Measurements from ENCODE around the gene AJUBA.
"Not testable (repeated sequence)": the region's sequence is repeated elsewhere in the genome, so short reads cannot be mapped to it uniquely, and the experiment has no call there.

AJUBA gene

GRCh38 chr14:22979748-22980392, 2.5 kb downstream of the AJUBA start:
- no peak for DNase-seq

GRCh38 chr14:22978981-22979671, 3.2 kb downstream of the AJUBA start:
- DNase-seq: no peak

DNA sequence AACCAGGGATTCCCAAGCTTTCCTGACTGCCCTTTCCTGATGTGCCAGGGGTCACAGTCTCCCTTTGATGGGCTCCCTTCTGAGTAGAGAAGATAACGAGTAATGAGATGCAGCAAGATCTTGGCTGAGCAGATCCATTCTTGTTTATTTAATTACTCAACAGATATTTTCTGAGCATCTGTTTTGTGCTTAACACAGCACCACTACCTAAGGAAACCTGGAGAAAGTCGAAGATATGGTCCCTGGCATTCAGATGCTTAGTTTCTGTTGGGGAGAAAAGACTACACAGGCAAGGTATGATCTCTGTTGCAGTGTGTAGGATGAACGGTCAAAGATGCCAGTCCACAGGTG, 3.9 kb downstream of the AJUBA start:
- no peak for DNase-seq

DNA sequence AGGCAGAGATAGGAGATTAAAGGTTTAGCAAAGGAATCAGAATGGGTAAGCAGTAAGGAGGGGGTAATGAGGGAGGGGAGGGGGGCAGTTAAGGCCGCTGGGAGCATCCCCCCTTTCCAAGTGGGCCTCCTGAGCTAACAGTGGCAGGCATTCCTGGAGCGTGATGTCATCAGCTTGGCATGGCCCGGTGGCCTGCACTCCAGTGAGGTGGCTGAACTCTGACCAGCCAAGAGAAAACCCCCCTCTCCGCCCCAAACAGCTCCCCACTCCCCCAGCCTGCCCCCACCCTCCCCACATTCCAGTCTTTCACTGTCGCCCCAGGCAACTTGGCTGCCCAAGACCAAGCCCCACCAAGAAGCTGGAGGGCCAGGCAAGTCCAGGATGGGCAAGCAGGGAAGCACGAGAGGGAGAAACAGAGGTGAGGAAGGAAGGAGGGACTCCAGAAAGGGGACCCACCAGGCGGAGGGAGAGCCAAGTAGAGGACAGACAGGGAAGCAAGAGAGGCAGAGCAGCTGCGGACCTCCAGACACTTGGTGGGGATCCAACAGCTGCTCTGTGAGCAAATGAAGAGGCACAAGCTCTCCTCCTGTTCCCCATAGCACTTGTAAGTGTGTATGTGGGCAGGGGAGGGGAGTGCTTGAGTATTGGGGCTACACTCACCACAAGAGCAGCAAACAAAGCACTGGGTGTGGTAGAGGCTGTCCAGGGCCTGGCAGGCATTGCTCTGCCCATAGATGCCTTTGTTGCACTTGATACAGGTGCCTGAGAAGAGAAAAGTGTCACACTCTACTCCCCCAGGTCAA, 4.5 kb downstream of the AJUBA start:
- DNase-seq: peak; percentile 80

DNA sequence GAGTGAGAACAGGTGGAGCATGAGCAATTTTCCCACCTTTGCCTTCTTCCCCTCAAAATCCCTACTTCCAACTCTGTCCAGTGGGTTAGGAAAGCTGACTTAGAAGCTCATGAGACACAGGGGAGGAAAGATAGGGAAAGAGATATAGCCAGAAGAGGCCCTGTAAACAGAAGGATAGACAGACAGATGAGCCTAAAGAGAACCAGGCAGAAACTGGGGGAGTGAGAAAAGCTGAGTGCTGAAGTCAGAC, 5.0 kb downstream of the AJUBA start:
- DNase-seq: no peak

GRCh38 chr14:22976620-22977433, 5.5 kb downstream of the AJUBA start:
- DNase-seq: no peak

GRCh38 chr14:22974530-22975313, 7.6 kb downstream of the AJUBA start:
- no peak for DNase-seq

- no peak for DNase-seq
These were observed 8.9 kb downstream of the AJUBA start for GRCh38 chr14:22973217-22974032.

- no peak for DNase-seq
These were observed 9.9 kb downstream of the AJUBA start for GRCh38 chr14:22972313-22972930.

DNA sequence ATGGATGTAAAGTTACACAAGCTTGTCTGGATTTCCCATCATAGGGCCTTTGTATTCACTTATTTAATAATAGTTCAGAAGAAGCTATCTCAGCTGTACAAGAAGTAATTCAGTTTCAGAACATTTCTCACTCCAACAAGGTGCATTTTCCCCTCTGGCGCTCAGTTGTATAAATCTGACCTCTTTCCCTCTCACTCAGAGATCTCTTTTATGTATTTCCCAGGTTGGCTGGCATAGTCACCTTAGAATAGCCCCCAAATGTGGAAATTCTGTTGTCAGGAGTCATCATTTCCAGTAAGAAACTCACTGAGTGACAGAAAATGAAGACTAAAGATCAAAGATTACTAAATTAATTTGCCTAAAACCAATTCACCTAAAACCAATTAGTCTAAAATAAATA, 11.2 kb downstream of the AJUBA start:
- no peak for DNase-seq

- no peak for DNase-seq
These were observed 15.5 kb downstream of the AJUBA start for GRCh38 chr14:22966783-22967269.

DNA sequence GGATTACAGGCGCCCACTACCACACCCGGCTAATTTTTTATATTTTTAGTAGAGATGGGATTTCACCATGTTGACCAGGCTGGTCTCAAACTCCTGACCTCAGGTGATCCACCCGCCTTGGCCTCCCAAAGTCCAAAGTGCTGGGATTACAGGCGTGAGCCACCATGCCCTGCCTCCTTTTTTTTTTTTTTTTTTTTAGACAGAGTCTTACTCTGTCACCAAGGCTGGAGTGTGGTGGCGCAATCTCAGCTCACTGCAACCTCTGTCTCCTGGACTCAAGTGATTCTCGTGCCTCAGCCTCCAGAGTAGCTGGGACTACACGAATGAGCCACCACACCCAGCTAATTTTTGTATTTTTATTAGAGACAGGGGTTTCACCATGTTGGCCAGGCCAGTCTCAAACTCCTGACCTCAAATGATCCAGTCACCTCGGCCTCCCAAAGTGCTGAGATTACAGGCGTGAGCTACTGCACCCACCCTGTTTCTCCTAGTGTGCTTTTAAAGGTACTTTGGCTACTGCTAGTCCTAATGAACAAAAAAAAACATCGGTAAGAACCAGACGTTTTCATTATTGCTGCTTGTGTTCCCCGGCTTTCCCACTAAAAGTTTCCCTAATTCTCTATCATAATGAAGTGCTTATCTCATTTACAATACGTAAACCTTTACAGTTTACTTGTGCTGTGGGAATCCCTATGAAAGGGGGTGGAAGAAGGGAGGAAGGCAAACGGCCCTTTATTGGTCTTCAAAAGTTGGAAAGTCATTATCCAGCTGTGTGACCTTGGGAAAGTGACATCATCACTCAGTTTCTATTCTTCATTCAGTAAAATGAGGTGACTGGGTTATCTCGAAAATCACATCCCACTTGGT, 16.2 kb downstream of the AJUBA start:
- not testable (repeated sequence) for DNase-seq

- no peak for DNase-seq
These were observed 20.2 kb downstream of the AJUBA start for GRCh38 chr14:22962061-22962676.

- DNase-seq: no peak
These were observed 26.4 kb downstream of the AJUBA start for GRCh38 chr14:22955702-22956569.

GRCh38 chr14:22952418-22952817, 29.9 kb downstream of the AJUBA start:
- no peak for DNase-seq

GRCh38 chr14:22951795-22952194, 30.6 kb downstream of the AJUBA start:
- not testable (repeated sequence) for DNase-seq

DNA sequence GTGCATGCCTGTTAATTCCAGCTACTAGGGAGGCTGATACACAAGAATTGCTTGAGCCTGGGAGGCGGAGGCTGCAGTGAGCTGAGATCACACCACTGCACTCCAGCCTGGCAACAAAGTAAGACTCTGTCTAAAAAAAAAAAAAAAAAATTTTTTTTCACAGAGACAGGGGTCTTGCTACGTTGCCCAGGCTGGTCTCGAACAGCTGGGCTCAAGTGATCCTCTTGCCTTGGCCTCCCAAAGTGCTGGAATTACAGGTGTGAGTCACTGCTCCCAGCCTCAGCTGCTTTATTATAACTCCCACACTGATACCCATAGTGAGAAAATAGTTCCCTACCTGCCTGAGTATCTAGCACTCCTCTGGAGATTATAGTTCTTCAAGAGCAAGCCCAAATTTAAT, 36.7 kb downstream of the AJUBA start:
- no peak for DNase-seq

- no peak for DNase-seq
These were observed 42.7 kb downstream of the AJUBA start for GRCh38 chr14:22939684-22940083.

DNA sequence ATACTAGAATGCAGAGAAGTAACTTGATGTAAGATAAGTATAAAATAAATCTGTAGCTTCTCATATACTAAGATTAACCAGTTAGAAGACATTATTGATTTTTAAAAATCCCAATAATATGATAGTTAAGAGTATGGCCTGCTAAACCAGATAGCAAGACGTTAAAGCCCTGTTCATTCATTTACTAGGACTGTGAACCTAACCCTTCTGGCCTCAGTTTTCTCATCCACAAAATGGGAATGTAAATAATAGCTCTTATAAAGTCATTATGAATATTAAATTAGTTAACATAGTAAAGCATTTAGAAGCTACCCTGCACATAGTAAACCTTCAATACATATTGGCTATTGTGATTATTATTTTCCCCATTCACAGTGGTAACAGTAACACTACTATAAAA, 47.2 kb downstream of the AJUBA start:
- no peak for DNase-seq

All from T1000 (cell line).